H1 (cell line): ENCODE data around the gene OPCML. TPM values are rescaled to one million over a fixed set of nuclear protein-coding genes. Genes with fewer than 3 reads are reported as not detected.
A peak's percentile ranks its signal among the peaks of the same experiment; 100 is the strongest.

ENCODE experiments used
- CTCF ChIA-PET: fragments of 300-600 bp; sonication (Branson Sonifier 250); formaldehyde crosslinking; loops from one replicate; lab custom pipeline; 2021; ENCODE audit not compliant: partially characterized antibody; lab: Charles Lee
- POLR2A ChIA-PET: fragments of 300-600 bp; sonication (Branson Sonifier 250); formaldehyde crosslinking; loops from one replicate; lab custom pipeline; 2021; ENCODE audit warnings: inconsistent platforms; ENCODE audit not compliant: partially characterized antibody; lab: Charles Lee
- DNase-seq, 2 experiments: peaks; one replicate each; pipeline versions ENCODE4 v3.0.0 to v3.0.0-alpha.2; 2010 to 2022; ENCODE audit warnings: low spot score in 2 of 2, low read depth in 1 of 2, mixed read lengths in 1 of 2
- FAIRE-seq: peaks from 2 replicates; lab custom pipeline; 2011; peaks lifted over from hg19 to GRCh38; lab: Jason Lieb, UNC
- H2AFZ ChIP-seq: 2 replicates; pipeline ENCODE4 v1.8.1; 2012; ENCODE audit warnings: low read length, inconsistent platforms
- H2AK5ac ChIP-seq: 2 replicates; pipeline ENCODE4 v1.6.1; 2013; ENCODE audit warnings: low read depth, low read length
- H2BK120ac ChIP-seq: replicated peaks from 2 replicates; pipeline ENCODE3; 2013; ENCODE audit warnings: low read depth, low read length, inconsistent platforms
- H2BK12ac ChIP-seq: 2 replicates; pipeline ENCODE4 v1.6.1; 2013; ENCODE audit warnings: low read depth, low read length
- H2BK15ac ChIP-seq: 2 replicates; pipeline ENCODE4 v1.6.1; 2013; ENCODE audit warnings: low read length
- H2BK20ac ChIP-seq: 2 replicates; pipeline ENCODE4 v1.6.1; 2013; ENCODE audit warnings: low read length
- H2BK5ac ChIP-seq: 2 replicates; pipeline ENCODE4 v1.6.1; 2013; ENCODE audit warnings: low read depth, low read length
- H3K14ac ChIP-seq: 2 replicates; pipeline ENCODE4 v1.6.1; 2013; ENCODE audit warnings: inconsistent platforms; ENCODE audit not compliant: insufficient read length
- H3K18ac ChIP-seq: 2 replicates; pipeline ENCODE4 v1.6.1; 2013; ENCODE audit warnings: low read length; ENCODE audit errors: extremely low read depth
- H3K23ac ChIP-seq: 2 replicates; pipeline ENCODE4 v1.6.1; 2013; ENCODE audit warnings: inconsistent platforms; ENCODE audit not compliant: insufficient read length
- H3K23me2 ChIP-seq: 2 replicates; pipeline ENCODE4 v1.6.1; 2013; ENCODE audit warnings: low read depth, low read length
- H3K27ac ChIP-seq: 2 replicates; pipeline ENCODE4 v1.6.1; 2011; ENCODE audit warnings: low read depth, low read length, inconsistent platforms
- H3K27me3 ChIP-seq, 4 experiments: replicated peaks in 1 of 4; 1 replicate in 1 of 4; 2 replicates in 3 of 4; pipeline versions ENCODE4 v1.6.1 to v1.8.1; 2011 to 2013; ENCODE audit warnings: low read length in 3 of 4, mild to moderate bottlenecking in 3 of 4, inconsistent platforms in 2 of 4, mixed read lengths in 2 of 4, moderate library complexity in 1 of 4; ENCODE audit not compliant: control insufficient read depth in 3 of 4, insufficient read depth in 3 of 4; ENCODE audit errors: extremely low read depth in 1 of 4
- H3K36me3 ChIP-seq, 4 experiments: 2 replicates each; pipeline versions ENCODE4 v1.6.1 to v1.8.1; 2011 to 2013; ENCODE audit warnings: mild to moderate bottlenecking in 4 of 4, low read length in 3 of 4, moderate library complexity in 2 of 4, control low read depth in 1 of 4, inconsistent platforms in 1 of 4; ENCODE audit not compliant: insufficient read depth in 4 of 4, control insufficient read depth in 2 of 4
- H3K4ac ChIP-seq: replicated peaks from 2 replicates; pipeline ENCODE3; 2013; ENCODE audit warnings: low read length, low read depth, mixed read lengths, inconsistent platforms; ENCODE audit not compliant: insufficient read length
- H3K4me1 ChIP-seq, 4 experiments: replicated peaks in 1 of 4; 1 replicate in 1 of 4; 2 replicates in 3 of 4; pipeline versions ENCODE4 v1.6.1 to v1.8.1; 2011 to 2013; ENCODE audit warnings: low read length in 3 of 4, inconsistent platforms in 2 of 4, mixed read lengths in 1 of 4; ENCODE audit not compliant: insufficient read depth in 4 of 4, control insufficient read depth in 3 of 4
- H3K4me2 ChIP-seq, 2 experiments: 2 replicates each; pipeline versions ENCODE4 v1.6.1 to v1.8.1; 2011 to 2013; ENCODE audit warnings: low read depth in 2 of 2, low read length in 2 of 2, control low read depth in 1 of 2, inconsistent platforms in 1 of 2, mild to moderate bottlenecking in 1 of 2; ENCODE audit not compliant: insufficient read depth in 1 of 2
- H3K4me3 ChIP-seq, 4 experiments: fragments of 200-600, 300-600 bp in 1 of 4; sonication (generic), shearing (Covaris generic), sonication (Bioruptor Twin) in 1 of 4; 2 replicates each; pipeline versions ENCODE4 v1.5.1 to v1.8.1; 2011 to 2016; ENCODE audit warnings: low read length in 4 of 4, low read depth in 3 of 4, control low read depth in 2 of 4, inconsistent platforms in 2 of 4, mild to moderate bottlenecking in 2 of 4, mixed read lengths in 1 of 4, moderate library complexity in 1 of 4; ENCODE audit not compliant: insufficient read depth in 2 of 4; ENCODE audit errors: extremely low read depth in 1 of 4
- H3K56ac ChIP-seq: replicated peaks from 2 replicates; pipeline ENCODE3; 2013; ENCODE audit warnings: low read depth, mild to moderate bottlenecking, mixed read lengths, low read length, inconsistent platforms; ENCODE audit not compliant: insufficient read length
- H3K79me1 ChIP-seq: 2 replicates; pipeline ENCODE4 v1.6.1; 2013; ENCODE audit warnings: low read depth, low read length, control low read depth
- H3K79me2 ChIP-seq, 2 experiments: 2 replicates each; pipeline versions ENCODE4 v1.6.1 to v1.8.1; 2012 to 2013; ENCODE audit warnings: low read length in 2 of 2, mild to moderate bottlenecking in 2 of 2, inconsistent platforms in 1 of 2; ENCODE audit not compliant: insufficient read depth in 2 of 2, control insufficient read depth in 1 of 2
- H3K9ac ChIP-seq, 4 experiments: replicated peaks in 1 of 4; 1 replicate in 1 of 4; 2 replicates in 3 of 4; pipeline versions ENCODE4 v1.6.1 to v1.8.1; 2011 to 2013; ENCODE audit warnings: low read depth in 3 of 4, low read length in 3 of 4, control low read depth in 2 of 4, mild to moderate bottlenecking in 2 of 4, moderate library complexity in 2 of 4, inconsistent platforms in 1 of 4; ENCODE audit errors: extremely low read depth in 1 of 4
- H3K9me3 ChIP-seq, 2 experiments: 2 replicates each; pipeline versions ENCODE4 v1.6.1 to v1.8.1; 2012 to 2013; ENCODE audit warnings: mild to moderate bottlenecking in 2 of 2, moderate library complexity in 2 of 2, control low read depth in 1 of 2, inconsistent platforms in 1 of 2, low read depth in 1 of 2, low read length in 1 of 2, mixed read lengths in 1 of 2; ENCODE audit not compliant: insufficient read depth in 2 of 2
- H4K20me1 ChIP-seq, 2 experiments: replicated peaks in 1 of 2; 2 replicates each; pipeline versions ENCODE3 to v1.8.1; 2011 to 2013; ENCODE audit warnings: inconsistent platforms in 2 of 2, low read length in 2 of 2, mild to moderate bottlenecking in 1 of 2; ENCODE audit not compliant: insufficient read depth in 2 of 2, control insufficient read depth in 1 of 2
- H4K5ac ChIP-seq: 2 replicates; pipeline ENCODE4 v1.6.1; 2013; ENCODE audit warnings: low read length, low read depth, mixed read lengths, inconsistent platforms; ENCODE audit not compliant: insufficient read length
- H4K8ac ChIP-seq: 2 replicates; pipeline ENCODE4 v1.8.0; 2013; ENCODE audit warnings: mild to moderate bottlenecking, moderate library complexity, low read length, inconsistent platforms; ENCODE audit not compliant: insufficient read depth; ENCODE audit errors: extremely low read depth
- H4K91ac ChIP-seq: replicated peaks from 2 replicates; pipeline ENCODE3; 2013; ENCODE audit warnings: low read length, mixed read lengths, inconsistent platforms; ENCODE audit not compliant: insufficient read length
- BRCA1 ChIP-seq: IDR thresholded peaks from 2 replicates; pipeline ENCODE4 v1.6.1; 2012; ENCODE audit warnings: low read depth, low read length, improper control_type of control experiment
- EZH2 ChIP-seq: fragments of 200-600 bp; sonication (generic); IDR thresholded peaks from 2 replicates; pipeline ENCODE4 v1.7.1; 2012; ENCODE audit warnings: low read depth, mild to moderate bottlenecking, moderate library complexity, low read length, inconsistent platforms; ENCODE audit not compliant: severe bottlenecking
- FOSL1 ChIP-seq: IDR thresholded peaks from 2 replicates; pipeline ENCODE4 v1.6.1; 2011; ENCODE audit warnings: mild to moderate bottlenecking, low read depth, low read length, moderate library complexity; ENCODE audit not compliant: insufficient read depth
- NANOG ChIP-seq: IDR thresholded peaks from 2 replicates; pipeline ENCODE4 v1.6.1; 2011; ENCODE audit warnings: low read length, low read depth, mild to moderate bottlenecking, inconsistent platforms; ENCODE audit not compliant: insufficient read depth, poor library complexity, severe bottlenecking
- RXRA ChIP-seq: IDR thresholded peaks from 2 replicates; pipeline ENCODE4 v1.6.1; 2011; ENCODE audit warnings: low read depth, mild to moderate bottlenecking, low read length, moderate library complexity; ENCODE audit not compliant: insufficient read depth
- YY1 ChIP-seq: IDR thresholded peaks from 2 replicates; pipeline ENCODE4 v1.6.1; 2011; ENCODE audit warnings: low read depth, mild to moderate bottlenecking, low read length
- WGBS, 2 experiments: shearing (Covaris generic) in 1 of 2; methylation state at CpG; one replicate each; pipeline versions ENCODE4 v1.1.6 to v1.1.7; 2013 to 2015; ENCODE audit warnings: low lambda C conversion rate in 2 of 2, mixed read lengths in 2 of 2, inconsistent platforms in 1 of 2, low coverage in 1 of 2, missing lambda C conversion rate in 1 of 2; ENCODE audit not compliant: insufficient replicate concordance in 2 of 2, insufficient coverage in 1 of 2, insufficient read length in 1 of 2; ENCODE audit errors: extremely low coverage in 1 of 2, missing lambda C conversion rate in 1 of 2; 5-methylcytosine and 5-hydroxymethylcytosine counted together
- polyA plus RNA-seq, 7 experiments: library from polyadenylated mRNA; depleted of rRNA in 3 of 7; stranded (reverse) in 5 of 7; unstranded in 2 of 7; fragments of >200 nt in 5 of 7; fragments of 200-250 nt in 2 of 7; gene quantifications; 1 replicate in 5 of 7; 2 replicates in 1 of 7; 4 replicates in 1 of 7; pipeline versions ENCODE4 v1.2.1 to v1.2.3, GENCODE V29; 2011 to 2013; ENCODE audit warnings: missing spikeins in 2 of 7, mixed read lengths in 2 of 7
- total RNA-seq: library from RNA; stranded (reverse); fragmentation: NEBNext Ultra II Directional; extraction: Animal tissue kit (Norgen Biotek cat#: 25700); gene quantifications from 2 replicates; pipeline ENCODE4 v1.2.1, GENCODE V29; 2021
- TF ChIP-seq, protein P1 (sequence below), 3 experiments: IDR thresholded peaks; 1 replicate in 2 of 3; 2 replicates in 1 of 3; pipeline versions ENCODE4 v1.5.1 to v1.6.1; 2011; ENCODE audit warnings: low read length in 3 of 3, mild to moderate bottlenecking in 3 of 3, inconsistent platforms in 2 of 3, low read depth in 1 of 3, moderate library complexity in 1 of 3; ENCODE audit not compliant: insufficient read depth in 1 of 3; ENCODE audit errors: control extremely low read depth in 1 of 3

Gene OPCML
- total and polyA plus RNA-seq, 2 of the 8 experiments (the other 6 are each of a cell fraction or from before 2014, with no cell fraction given): 2.3 to 3.1 TPM

DNA sequence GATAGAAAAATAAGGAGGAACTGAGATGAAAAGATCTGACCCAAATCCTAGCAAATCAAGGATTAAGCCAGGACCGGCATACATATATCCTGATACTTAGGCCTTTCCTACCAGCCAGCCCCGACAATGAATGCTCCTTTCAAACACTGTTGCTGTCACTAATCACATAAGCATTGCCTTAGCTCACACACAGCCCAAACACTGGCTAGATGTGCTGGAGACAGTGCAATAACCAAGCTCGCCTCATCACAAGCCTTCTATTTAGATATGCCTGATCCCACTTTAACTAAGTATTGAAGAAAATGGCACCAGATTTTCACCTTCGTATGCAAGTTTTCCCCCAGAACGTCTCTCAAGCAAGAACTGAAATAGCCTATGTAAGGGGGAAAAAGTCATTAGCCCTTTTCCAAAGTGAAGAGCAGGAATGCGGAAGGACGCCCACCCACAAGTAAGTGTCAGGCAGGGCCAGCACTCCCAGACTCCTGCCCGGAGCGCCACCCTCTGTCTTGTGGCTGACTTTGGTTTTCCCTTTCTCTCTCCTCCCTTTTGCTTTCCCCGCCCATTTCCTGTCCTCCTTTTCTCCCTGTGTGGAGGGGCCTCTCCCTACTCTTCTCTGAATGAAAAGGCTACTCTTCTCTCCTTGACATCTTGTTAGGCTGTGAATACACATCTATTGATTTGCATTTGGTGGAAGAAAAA lies 8.9 kb upstream of the OPCML start:
- Histone ChIP-seq H2BK12ac (peak overlapping the region; percentile 32; the same call in 1 of the 2 replicates), H3K4me1 (peaks cover 7 to 20% (median 17%) of the 10 kb centered on the region in 4 experiments), H3K36me3 (no peaks in the 10 kb centered on the region), H3K9me3 (no peaks in the 10 kb centered on the region), H4K8ac (no peak overlapping the region), H3K18ac (peak overlapping the region; percentile 72), H2BK120ac (no peak overlapping the region), H4K5ac (no peak overlapping the region), H2AFZ (0 out of 2 replicates have a peak overlapping the region, but pooled peaks have one; percentile 10), H3K27ac (peak overlapping the region; percentile 41; the same call in 1 of the 2 replicates), H2AK5ac (peak overlapping the region; percentile 47; the same call in 1 of the 2 replicates), H3K23ac (no peak overlapping the region), H3K79me2 (no peaks in the 10 kb centered on the region), H3K23me2 (peaks cover 3% of the 10 kb centered on the region; the same call in 1 of the 2 replicates), H3K4me2 (peak overlapping the region; percentile 49 to 57), H3K27me3 (no peaks in the 10 kb centered on the region), H3K79me1 (no peaks in the 10 kb centered on the region), H2BK5ac (peak overlapping the region; percentile 64; the same call in 1 of the 2 replicates), H3K4me3 (peak overlapping the region in 1 of 4 experiments; percentile 8; a peak in 1 of 8 replicates), H4K91ac (peak overlapping the region; percentile 16), H3K14ac (no peak overlapping the region), H2BK15ac (peak overlapping the region; percentile 22; the same call in 1 of the 2 replicates), H3K4ac (no peak overlapping the region), H3K9ac (no peak overlapping the region), H3K56ac (no peak overlapping the region), H2BK20ac (peak overlapping the region; percentile 93), H4K20me1 (no peaks in the 10 kb centered on the region)
- FAIRE-seq (peak; percentile 92), DNase-seq (peak; percentile 57 to 78)
- 23% methylated on average over 10 of the region's 10 CpGs; no CpG with 5 or more reads in 1 of the 2 experiments for WGBS, 2 experiments
- ChIA-PET CTCF (interaction anchor here (0.6 to 2.7 kb wide), 7 partner anchors 10 to 553 kb away, joined by 3 to 10 read pairs (median 4); no protein-coding TSS in a partner anchor), POLR2A (interaction anchor here (1.0 to 2.2 kb wide), 2 partner anchors 9 to 31 kb away, joined by 3 to 7 read pairs; partner anchors contain the start of gene OPCML)
- TF ChIP-seq FOSL1: no peak
- TF ChIP-seq, protein P1, sequence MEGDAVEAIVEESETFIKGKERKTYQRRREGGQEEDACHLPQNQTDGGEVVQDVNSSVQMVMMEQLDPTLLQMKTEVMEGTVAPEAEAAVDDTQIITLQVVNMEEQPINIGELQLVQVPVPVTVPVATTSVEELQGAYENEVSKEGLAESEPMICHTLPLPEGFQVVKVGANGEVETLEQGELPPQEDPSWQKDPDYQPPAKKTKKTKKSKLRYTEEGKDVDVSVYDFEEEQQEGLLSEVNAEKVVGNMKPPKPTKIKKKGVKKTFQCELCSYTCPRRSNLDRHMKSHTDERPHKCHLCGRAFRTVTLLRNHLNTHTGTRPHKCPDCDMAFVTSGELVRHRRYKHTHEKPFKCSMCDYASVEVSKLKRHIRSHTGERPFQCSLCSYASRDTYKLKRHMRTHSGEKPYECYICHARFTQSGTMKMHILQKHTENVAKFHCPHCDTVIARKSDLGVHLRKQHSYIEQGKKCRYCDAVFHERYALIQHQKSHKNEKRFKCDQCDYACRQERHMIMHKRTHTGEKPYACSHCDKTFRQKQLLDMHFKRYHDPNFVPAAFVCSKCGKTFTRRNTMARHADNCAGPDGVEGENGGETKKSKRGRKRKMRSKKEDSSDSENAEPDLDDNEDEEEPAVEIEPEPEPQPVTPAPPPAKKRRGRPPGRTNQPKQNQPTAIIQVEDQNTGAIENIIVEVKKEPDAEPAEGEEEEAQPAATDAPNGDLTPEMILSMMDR (IDR thresholded peaks at IDR 0.05; ENCODE audit: control extremely low read depth in 1 of 3, insufficient read depth in 1 of 3, low read depth in 1 of 3, low read length in 3 of 3): peak; percentile 42 to 59 (median 57); a peak in 3 of 4 replicates
- TF ChIP-seq YY1: peak; percentile 47; the same call in 1 of the 2 replicates
- TF ChIP-seq BRCA1: no peak
- no peak for TF ChIP-seq RXRA
- TF ChIP-seq NANOG: no peak
- no peak for TF ChIP-seq EZH2
